ENCODE results near the gene CLEC16A. TPM values are rescaled to one million over a fixed set of nuclear protein-coding genes. Genes with fewer than 3 reads are reported as not detected.
A peak's percentile ranks its signal among the peaks of the same experiment; 100 is the strongest.
"Not testable (repeated sequence)": the region's sequence is repeated elsewhere in the genome, so short reads cannot be mapped to it uniquely, and the experiment has no call there.

The CLEC16A gene
- total and polyA plus RNA-seq, 4 donors, result 14.3 to 44.4 (median 26.4) TPM

GRCh38 chr16:10940501-10941079 lies 3.8 kb upstream of the CLEC16A start:
- no peaks in the 10 kb centered on the region for H3K9me3 ChIP-seq (ENCODE audit: control insufficient read depth in 4 of 4, insufficient read depth in 3 of 4, low read length in 3 of 4)
- peaks cover 31 to 71% (median 37%) of the 10 kb centered on the region in 5 donors for H3K4me1 ChIP-seq (ENCODE audit: control insufficient read depth in 5 of 5, insufficient read depth in 5 of 5, low read length in 5 of 5)
- peak overlapping the region; percentile 50 for H3K4me3 ChIP-seq
- H3K27me3 ChIP-seq (ENCODE audit: control insufficient read depth in 3 of 3, insufficient read depth in 3 of 3, low read length in 2 of 3), result no peaks in the 10 kb centered on the region
- WGBS, 2 donors, result 23 to 26% methylated on average over 8 of the region's 8 CpGs
- TF ChIP-seq CTCF (IDR thresholded peaks at IDR 0.05; ENCODE audit: control extremely low read depth, extremely low read depth), result no peak
- DNase-seq, result peak in 1 of 3 donors; percentile 5
- peaks cover 0 to 4% (median under 1%) of the 10 kb centered on the region in 4 donors for H3K36me3 ChIP-seq (ENCODE audit: control insufficient read depth in 4 of 4, insufficient read depth in 4 of 4, low read length in 4 of 4)
- no peak for ATAC-seq (ENCODE audit: insufficient read depth, low FRiP score)
- H3K27ac ChIP-seq (ENCODE audit: low read depth in 1 of 2, low read length in 1 of 2), result peak overlapping the region; percentile 75 to 93
- H3K9ac ChIP-seq (ENCODE audit: insufficient read depth in 1 of 2, low read length in 2 of 2), result peak overlapping the region; percentile 31 to 64

- Histone ChIP-seq H3K27ac (ENCODE audit: low read depth in 1 of 2, low read length in 1 of 2) (peak overlapping the region; percentile 75 to 93), H3K4me1 (ENCODE audit: control insufficient read depth in 5 of 5, insufficient read depth in 5 of 5, low read length in 5 of 5) (peaks cover 26 to 72% (median 39%) of the 10 kb centered on the region in 5 donors), H3K36me3 (ENCODE audit: control insufficient read depth in 4 of 4, insufficient read depth in 4 of 4, low read length in 4 of 4) (peaks cover 0 to 4% (median under 1%) of the 10 kb centered on the region in 4 donors), H3K4me3 (peak overlapping the region; percentile 50), H3K9me3 (ENCODE audit: control insufficient read depth in 4 of 4, insufficient read depth in 3 of 4, low read length in 3 of 4) (no peaks in the 10 kb centered on the region), H3K9ac (ENCODE audit: insufficient read depth in 1 of 2, low read length in 2 of 2) (peak overlapping the region; percentile 31 to 64), H3K27me3 (ENCODE audit: control insufficient read depth in 3 of 3, insufficient read depth in 3 of 3, low read length in 2 of 3) (no peaks in the 10 kb centered on the region)
- DNase-seq (peak in 1 of 3 donors; percentile 13), ATAC-seq (ENCODE audit: insufficient read depth, low FRiP score) (no peak)
- no peak for TF ChIP-seq CTCF (IDR thresholded peaks at IDR 0.05; ENCODE audit: control extremely low read depth, extremely low read depth)
- 2 to 5% methylated on average over 34 to 36 of the region's 36 CpGs for WGBS, 2 donors
These were observed 3.0 kb upstream of the CLEC16A start for GRCh38 chr16:10941127-10941933.

- H3K27me3 ChIP-seq (ENCODE audit: control insufficient read depth in 3 of 3, insufficient read depth in 3 of 3, low read length in 2 of 3); ATAC-seq (ENCODE audit: insufficient read depth, low FRiP score); H3K9me3 ChIP-seq (ENCODE audit: control insufficient read depth in 4 of 4, insufficient read depth in 3 of 4, low read length in 3 of 4); H3K36me3 ChIP-seq (ENCODE audit: control insufficient read depth in 4 of 4, insufficient read depth in 4 of 4, low read length in 4 of 4); H3K9ac ChIP-seq (ENCODE audit: insufficient read depth in 1 of 2, low read length in 2 of 2): not testable (repeated sequence)
- peak in 1 of 3 donors; percentile 2 for DNase-seq
- H3K27ac ChIP-seq (ENCODE audit: low read depth in 1 of 2, low read length in 1 of 2), result peak overlapping the region; percentile 75 to 93
- peak overlapping the region; percentile 50 for H3K4me3 ChIP-seq
- peaks cover 25 to 68% (median 43%) of the 10 kb centered on the region in 5 donors for H3K4me1 ChIP-seq (ENCODE audit: control insufficient read depth in 5 of 5, insufficient read depth in 5 of 5, low read length in 5 of 5)
- WGBS, 2 donors, result 0% methylated on average over 26 to 52 of the region's 52 CpGs
These were observed 2.4 kb upstream of the CLEC16A start for GRCh38 chr16:10941935-10942351.

Data from lung (tissue), 12 donors.